Omental fat pad (tissue), 4 donors: ENCODE measurements around the gene SNX30. TPM values are rescaled to one million over a fixed set of nuclear protein-coding genes. Genes with fewer than 3 reads are reported as not detected.
A peak's percentile ranks its signal among the peaks of the same experiment; 100 is the strongest.

Experiments used
- ATAC-seq: fragments of 150-250 bp; one replicate; pipeline ENCODE4 v1.9.1; 2016; ENCODE audit warnings: mild to moderate bottlenecking, moderate library complexity; ENCODE audit not compliant: low FRiP score
- DNase-seq: peaks from one replicate; pipeline ENCODE4 v3.0.0-alpha.2; 2019; ENCODE audit warnings: low spot score
- total RNA-seq, 4 donors: library from RNA; depleted of rRNA; stranded (reverse); fragments of >200 nt; gene quantifications; one replicate each; pipeline ENCODE4 v1.1.0, GENCODE V29; 2016
- TF ChIP-seq, protein P1 (sequence below), 3 donors: fragments of 450-650 bp; IDR thresholded peaks; one replicate each; pipeline ENCODE4 v1.5.1; 2016 to 2017; ENCODE audit warnings: antibody characterized with exemption in 3 of 3, mild to moderate bottlenecking in 3 of 3, moderate library complexity in 2 of 3

Gene SNX30
- total RNA-seq, 4 donors from 2014 or later: 8.9 to 27.5 (median 11.6) TPM

DNA sequence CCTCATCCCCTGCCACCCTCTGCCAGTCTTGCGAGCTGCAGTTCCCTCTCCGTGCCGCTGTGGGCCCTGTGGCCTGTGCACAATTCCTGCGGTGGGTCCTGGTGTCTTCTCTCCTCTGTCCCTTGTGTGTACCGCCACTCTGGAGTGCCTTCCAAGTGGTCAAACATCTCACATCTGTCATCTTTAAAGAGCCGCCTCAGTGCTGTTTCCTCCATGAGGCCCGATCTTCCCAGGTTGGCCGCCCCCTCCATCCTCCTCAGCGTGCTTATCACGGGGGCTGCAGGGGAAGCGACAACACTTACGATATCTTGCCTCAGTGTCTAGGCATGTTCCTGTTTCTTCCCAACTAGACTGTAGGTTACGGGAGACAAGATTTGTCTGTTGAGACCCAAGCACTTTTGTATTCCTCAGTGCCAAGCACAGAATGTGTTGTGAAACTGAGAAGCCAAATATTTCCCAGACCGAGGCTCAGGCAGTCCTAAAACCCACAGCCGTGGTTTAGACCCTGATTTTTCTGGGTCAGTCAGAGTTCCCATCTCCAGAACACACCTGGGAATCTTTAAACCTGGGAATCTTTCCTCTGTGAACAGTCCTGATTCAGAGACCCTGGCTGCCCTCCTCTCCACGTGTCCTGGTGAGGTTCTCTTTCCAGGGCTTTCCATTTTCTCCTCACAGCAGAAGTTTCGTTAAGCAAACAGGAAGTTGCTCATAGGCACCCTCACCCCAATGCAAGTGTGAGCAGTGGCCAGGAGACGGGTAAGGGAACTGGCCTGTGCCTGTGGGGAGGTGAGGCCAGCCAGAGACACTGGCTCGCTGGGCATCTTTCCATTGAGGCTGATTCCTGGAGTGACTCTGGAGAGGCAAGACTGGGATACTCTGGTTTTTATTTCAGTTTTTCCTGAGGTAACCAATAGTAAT, 111.3 kb downstream of the SNX30 start:
- ATAC-seq (peak; percentile 63), DNase-seq (no peak)
- TF ChIP-seq, protein P1, sequence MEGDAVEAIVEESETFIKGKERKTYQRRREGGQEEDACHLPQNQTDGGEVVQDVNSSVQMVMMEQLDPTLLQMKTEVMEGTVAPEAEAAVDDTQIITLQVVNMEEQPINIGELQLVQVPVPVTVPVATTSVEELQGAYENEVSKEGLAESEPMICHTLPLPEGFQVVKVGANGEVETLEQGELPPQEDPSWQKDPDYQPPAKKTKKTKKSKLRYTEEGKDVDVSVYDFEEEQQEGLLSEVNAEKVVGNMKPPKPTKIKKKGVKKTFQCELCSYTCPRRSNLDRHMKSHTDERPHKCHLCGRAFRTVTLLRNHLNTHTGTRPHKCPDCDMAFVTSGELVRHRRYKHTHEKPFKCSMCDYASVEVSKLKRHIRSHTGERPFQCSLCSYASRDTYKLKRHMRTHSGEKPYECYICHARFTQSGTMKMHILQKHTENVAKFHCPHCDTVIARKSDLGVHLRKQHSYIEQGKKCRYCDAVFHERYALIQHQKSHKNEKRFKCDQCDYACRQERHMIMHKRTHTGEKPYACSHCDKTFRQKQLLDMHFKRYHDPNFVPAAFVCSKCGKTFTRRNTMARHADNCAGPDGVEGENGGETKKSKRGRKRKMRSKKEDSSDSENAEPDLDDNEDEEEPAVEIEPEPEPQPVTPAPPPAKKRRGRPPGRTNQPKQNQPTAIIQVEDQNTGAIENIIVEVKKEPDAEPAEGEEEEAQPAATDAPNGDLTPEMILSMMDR (IDR thresholded peaks at IDR 0.05): no peak

DNA sequence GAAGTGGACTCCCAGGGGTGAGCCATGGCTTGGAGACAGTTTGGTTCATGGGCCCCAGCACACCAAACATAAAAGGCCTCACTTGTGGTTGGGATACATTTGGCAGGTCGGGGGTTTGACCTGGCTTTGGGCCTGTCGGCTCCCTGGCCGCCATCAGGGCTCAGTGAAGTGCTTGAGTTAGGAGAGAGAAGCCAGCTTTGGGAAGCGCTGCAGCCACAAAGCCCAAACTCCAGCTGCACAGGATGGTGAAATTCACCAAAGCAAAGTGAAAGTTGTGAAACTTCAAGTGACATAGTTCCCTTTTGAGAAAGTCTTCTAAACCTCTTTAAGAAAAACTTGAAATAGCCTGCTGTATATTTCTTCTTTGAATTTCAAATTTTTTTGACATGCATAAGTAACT, 112.7 kb downstream of the SNX30 start:
- ATAC-seq: no peak
- TF ChIP-seq, protein P1 (IDR thresholded peaks at IDR 0.05): no peak
- DNase-seq: no peak

GRCh38 chr9:112863746-112864145, 113.2 kb downstream of the SNX30 start:
- ATAC-seq (no peak), DNase-seq (no peak)
- TF ChIP-seq, protein P1 (IDR thresholded peaks at IDR 0.05): no peak

DNA sequence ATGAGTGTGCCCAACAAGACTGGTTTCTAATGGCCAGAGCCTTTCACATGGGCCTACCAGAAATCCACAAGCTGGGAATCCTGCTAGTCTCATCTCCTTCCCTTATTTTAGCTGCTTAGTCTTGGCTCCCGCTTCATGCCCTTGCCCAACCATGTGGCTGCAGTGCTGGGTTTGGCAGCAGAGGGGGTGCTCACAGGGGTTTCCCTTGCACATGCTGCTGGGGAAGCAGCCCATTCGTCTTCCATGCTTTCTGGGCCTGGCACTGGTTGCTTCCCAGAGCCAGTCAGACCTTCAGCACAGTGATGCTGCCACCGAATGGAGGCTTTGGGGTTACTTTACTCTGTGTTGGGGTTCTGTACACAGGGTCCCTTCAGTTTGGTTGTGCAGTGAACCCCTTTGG, 113.8 kb downstream of the SNX30 start:
- ATAC-seq: no peak
- no peak for DNase-seq
- TF ChIP-seq, protein P1 (IDR thresholded peaks at IDR 0.05): no peak

- ATAC-seq: no peak
- TF ChIP-seq, protein P1 (IDR thresholded peaks at IDR 0.05): no peak
- no peak for DNase-seq
Observed at GRCh38 chr9:112864982-112865381, 114.4 kb downstream of the SNX30 start.

DNA sequence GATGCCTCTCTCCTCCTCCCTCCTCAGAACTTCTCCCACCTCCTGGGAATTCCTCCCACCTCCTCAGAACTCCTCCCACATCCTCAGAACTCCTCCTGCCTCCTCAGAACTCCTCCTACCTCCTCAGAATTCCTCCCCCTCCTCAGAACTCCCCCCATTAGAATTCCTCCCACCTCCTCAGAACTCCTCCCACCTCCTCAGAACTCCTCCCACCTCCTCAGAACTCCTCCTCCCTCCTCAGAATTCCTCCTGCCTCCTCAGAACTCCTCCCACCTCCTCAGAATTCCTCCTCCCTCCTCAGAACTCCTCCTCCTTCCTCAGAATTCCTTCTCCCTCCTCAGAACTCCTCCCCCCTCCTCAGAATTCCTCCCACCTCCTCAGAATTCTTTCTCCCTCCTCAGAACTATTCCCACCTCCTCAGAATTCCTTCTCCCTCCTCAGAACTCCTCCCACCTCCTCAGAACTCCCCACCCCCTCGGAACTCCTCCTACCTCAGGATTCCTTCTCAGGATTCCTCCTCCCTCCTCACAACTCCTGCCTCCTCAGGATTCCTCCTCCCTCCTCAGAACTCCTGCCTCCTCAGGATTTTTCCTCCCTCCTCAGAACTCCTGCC, 116.2 kb downstream of the SNX30 start:
- ATAC-seq: no peak
- no peak for DNase-seq
- TF ChIP-seq, protein P1 (IDR thresholded peaks at IDR 0.05): no peak
